Stimulated activated CD4-positive, alpha-beta T cell treated with anti-CD3 and anti-CD28 coated beads, Interleukin-12 subunit alpha, Interleukin-12 subunit beta, amount 100 ng/mL, for 48 hours (primary cell): ENCODE data around the gene TMC1.

Experiments used
- DNase-seq, 3 donors: peaks; one replicate each; pipeline ENCODE4 v3.0.0-alpha.2; 2020; ENCODE audit warnings: low read depth in 2 of 3, low spot score in 1 of 3

Gene TMC1

GRCh38 chr9:72665421-72665820, 144.0 kb downstream of the TMC1 start:
- no peak for DNase-seq

DNA sequence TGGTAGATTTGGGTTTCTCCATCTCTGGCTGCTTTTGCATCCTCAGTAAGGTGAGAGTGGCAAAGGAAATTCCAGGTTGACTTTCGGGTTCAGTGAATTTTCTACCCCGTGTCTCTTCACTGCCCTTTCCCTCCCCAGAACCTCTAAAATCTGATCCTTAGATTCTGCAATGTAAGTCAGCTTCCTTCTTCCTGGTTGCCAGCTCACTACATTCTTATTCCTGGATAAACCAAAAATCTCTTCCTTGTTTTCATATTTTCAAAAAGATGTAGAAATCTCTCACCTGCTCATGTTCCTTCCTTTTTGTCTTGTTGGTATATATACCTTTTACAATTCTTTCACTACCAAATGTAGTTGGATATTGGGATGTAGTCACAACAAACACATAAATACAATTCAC, 145.8 kb downstream of the TMC1 start:
- DNase-seq = no peak

DNA sequence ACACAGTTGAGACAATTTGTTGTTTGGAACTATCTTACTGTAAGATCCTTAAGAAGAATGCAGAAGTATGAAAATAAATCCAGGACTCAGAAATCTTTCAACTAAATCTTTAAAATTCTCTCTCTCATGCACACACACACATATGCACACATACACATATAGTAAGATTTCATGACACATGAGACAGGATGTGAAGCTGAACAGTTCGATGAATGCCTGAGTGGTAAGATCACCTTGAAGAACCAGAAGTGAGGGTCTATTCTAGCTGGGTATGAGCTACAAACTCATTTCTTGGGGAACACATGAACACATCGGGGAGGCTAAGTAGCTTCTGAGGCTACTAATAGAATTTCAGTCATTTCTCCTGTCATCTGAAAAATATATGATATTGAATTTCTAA, 153.6 kb downstream of the TMC1 start:
- no peak for DNase-seq

DNA sequence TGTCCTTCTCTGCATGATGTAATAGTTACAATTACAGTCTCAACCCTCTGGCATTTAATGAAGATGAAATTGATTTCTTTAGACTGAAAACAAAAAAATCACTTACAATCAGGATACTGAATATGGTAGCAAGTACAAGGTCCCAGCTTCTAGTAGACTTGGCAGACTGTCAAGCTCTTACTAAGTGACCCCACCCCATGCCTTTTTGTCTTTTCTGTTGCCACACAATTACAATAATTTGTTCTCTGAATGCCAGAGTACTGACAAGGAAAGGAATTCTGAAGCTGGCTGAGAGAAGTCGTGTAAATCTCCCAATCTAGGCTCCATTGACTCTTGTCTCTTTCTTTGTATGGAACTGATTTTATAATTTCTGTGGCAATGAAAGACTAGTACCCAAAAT, 154.2 kb downstream of the TMC1 start:
- no peak for DNase-seq

GRCh38 chr9:72680593-72681282, 159.3 kb downstream of the TMC1 start:
- DNase-seq = no peak

DNA sequence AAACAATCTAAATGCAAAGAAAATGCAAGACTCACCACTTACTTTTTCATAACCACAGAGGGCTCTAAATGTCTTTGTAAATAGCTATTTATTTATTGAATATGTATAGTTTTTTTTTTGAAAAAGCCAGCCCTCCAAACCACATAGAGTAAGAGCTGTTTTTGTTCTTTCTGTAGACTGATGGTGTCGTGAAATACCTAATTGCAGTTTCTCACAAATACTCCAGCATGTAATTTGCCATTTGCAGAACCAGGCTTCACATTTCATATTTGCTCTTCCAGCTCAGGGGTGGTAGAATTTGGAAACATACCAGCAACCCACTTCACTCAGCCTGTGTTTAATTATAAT, 159.8 kb downstream of the TMC1 start:
- DNase-seq = no peak

GRCh38 chr9:72684615-72685014, 163.2 kb downstream of the TMC1 start:
- DNase-seq = no peak

- no peak for DNase-seq
These were observed 164.5 kb downstream of the TMC1 start for GRCh38 chr9:72685911-72686310.

GRCh38 chr9:72687331-72687730, 165.9 kb downstream of the TMC1 start:
- no peak for DNase-seq

GRCh38 chr9:72691671-72692070, 170.3 kb downstream of the TMC1 start:
- DNase-seq = no peak

- DNase-seq = no peak
These were observed 174.0 kb downstream of the TMC1 start for GRCh38 chr9:72695365-72695764.

DNA sequence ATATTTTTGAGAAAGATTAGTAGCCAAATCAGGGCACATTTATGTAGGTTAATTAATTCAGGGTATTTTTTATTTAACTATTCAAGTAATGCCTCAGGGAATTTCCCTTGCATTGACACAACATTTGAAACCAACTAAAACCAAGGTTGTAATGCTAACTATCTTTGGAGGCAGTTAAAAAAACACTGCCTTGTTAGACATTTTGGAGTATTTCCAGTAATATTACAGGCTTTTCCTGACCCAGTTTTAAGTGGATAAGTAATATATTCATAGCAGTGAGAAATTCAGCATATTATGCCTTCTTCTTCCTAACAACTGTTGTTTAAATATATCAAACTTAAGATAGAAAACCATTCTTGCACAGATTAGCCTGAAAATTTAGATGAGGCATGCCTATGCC, 175.1 kb downstream of the TMC1 start:
- DNase-seq = no peak

- DNase-seq = no peak
These were observed 180.1 kb downstream of the TMC1 start for GRCh38 chr9:72701510-72701909.

DNA sequence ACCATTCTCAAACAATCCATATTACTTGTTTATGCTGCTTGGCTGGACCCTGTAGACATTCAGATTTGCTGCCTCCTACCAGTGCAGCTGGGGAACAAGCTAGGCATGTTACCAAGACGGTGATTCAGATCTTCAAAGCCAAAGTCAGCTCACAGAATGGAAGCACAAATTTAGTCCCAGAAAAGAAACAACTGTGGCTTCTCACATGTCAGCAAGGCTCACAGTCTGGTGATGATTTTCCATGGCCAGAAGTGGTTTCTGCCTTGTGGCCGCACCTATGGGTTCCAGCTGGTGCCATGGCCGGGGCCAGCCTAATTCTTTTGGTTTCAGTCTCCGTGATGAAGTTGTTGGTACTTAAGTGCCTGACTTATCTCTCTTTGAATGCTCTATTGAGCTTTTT, 182.2 kb downstream of the TMC1 start:
- DNase-seq = no peak

GRCh38 chr9:72704688-72705375, 183.4 kb downstream of the TMC1 start:
- DNase-seq = no peak

GRCh38 chr9:72718503-72718902, 197.1 kb downstream of the TMC1 start:
- DNase-seq = no peak

GRCh38 chr9:72721067-72721466, 199.7 kb downstream of the TMC1 start:
- no peak for DNase-seq

DNA sequence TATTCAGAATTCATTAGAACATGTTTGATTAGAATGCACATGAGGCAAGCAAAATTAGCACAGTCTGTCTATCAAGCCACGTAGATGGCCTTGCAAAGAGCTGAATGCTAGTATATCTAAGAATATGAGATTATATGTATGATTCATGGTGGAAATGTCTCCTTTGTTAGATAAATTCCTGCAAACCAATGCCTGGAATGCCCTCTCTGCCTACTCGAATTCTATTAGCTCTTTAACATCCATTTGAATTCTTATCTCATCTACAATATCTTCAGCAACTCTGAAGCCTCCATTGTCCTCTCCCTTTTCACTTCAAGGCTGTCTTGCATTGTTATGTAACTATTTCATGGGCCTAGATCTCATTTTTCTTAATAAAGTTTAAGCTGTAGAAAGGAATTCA, 205.5 kb downstream of the TMC1 start:
- DNase-seq = no peak

- DNase-seq = no peak
These were observed 206.8 kb downstream of the TMC1 start for GRCh38 chr9:72728031-72728770.

- DNase-seq = no peak
These were observed 212.5 kb downstream of the TMC1 start for GRCh38 chr9:72733895-72734294.

DNA sequence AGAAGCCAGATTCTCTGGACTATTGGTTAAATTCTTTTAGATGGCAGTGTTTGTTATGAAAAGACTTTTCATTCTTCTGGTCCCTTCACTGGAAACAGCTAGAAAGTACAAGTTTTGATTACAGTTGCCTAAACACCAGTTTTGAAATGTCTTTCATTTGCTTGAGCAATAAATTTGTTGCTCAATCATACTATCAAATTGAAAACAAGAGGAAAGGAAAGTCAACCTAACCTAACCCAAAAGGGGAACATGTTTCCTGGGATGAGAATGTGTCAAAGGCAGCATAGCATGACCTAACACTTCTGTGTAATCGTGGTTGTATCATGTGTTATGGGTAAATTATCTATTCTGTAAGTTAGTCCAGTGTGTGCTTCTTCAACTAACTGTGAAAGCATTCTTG, 213.2 kb downstream of the TMC1 start:
- DNase-seq = no peak

DNA sequence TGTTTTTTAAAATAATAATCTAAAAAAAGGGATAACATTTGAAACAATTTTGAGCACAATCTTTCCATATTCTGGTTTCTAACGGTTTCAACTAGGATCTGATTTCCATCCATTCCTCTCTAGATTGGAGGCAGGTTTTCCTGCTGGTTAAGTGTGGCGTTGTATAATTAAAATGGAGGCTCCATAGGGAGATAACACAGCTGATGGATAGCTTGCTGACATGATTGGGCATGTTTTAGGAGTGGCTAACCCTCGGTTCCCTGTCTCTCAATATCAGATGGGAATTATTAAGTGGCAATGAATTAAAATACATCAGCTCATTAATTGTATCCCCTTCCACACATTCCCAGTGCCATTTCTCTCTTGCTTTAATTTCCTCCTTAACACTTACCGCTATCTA, 222.4 kb downstream of the TMC1 start:
- no peak for DNase-seq
